Esophagus muscularis mucosa (tissue), 4 donors: ENCODE measurements around the gene TBL1XR1. TPM values are rescaled to one million over a fixed set of nuclear protein-coding genes. Genes with fewer than 3 reads are reported as not detected.

Source experiments
- DNase-seq: peaks from one replicate; pipeline ENCODE4 v3.0.0-alpha.2; 2017; ENCODE audit errors: extremely low spot score
- H3K27ac ChIP-seq, 4 donors: fragments of 200-600 bp; sonication (generic); replicated peaks in 1 of 4; 1 replicate in 3 of 4; 2 replicates in 1 of 4; pipeline ENCODE4 v1.5.1; 2016 to 2019; ENCODE audit warnings: mild to moderate bottlenecking in 1 of 4
- H3K27me3 ChIP-seq, 4 donors: fragments of 200-600 bp; sonication (generic); one replicate each; pipeline versions ENCODE4 v1.5.1 to v1.6.0; 2016 to 2019
- H3K36me3 ChIP-seq, 4 donors: fragments of 200-600 bp; sonication (generic); one replicate each; pipeline ENCODE4 v1.5.1; 2016 to 2019
- H3K4me1 ChIP-seq, 4 donors: fragments of 200-600 bp; sonication (generic); one replicate each; pipeline ENCODE4 v1.5.1; 2016 to 2019
- H3K4me3 ChIP-seq, 4 donors: fragments of 200-600 bp; sonication (generic); 1 replicate in 2 of 4; 2 replicates in 2 of 4; pipeline ENCODE4 v1.5.1; 2016 to 2019; ENCODE audit warnings: mild to moderate bottlenecking in 4 of 4, moderate library complexity in 1 of 4
- H3K9me3 ChIP-seq, 4 donors: fragments of 200-600 bp; sonication (generic); 1 replicate in 3 of 4; 2 replicates in 1 of 4; pipeline ENCODE4 v1.5.1; 2016 to 2019
- EP300 ChIP-seq: sonication (generic); formaldehyde crosslinking; IDR thresholded peaks from one replicate; pipeline ENCODE4 v1.6.1; 2017; ENCODE audit warnings: antibody characterized with exemption
- POLR2A ChIP-seq: fragments of 450-650 bp; IDR thresholded peaks from one replicate; pipeline ENCODE4 v1.6.1; 2017; ENCODE audit warnings: antibody characterized with exemption, moderate library complexity, mild to moderate bottlenecking, low read depth
- POLR2AphosphoS5 ChIP-seq, 2 donors: sonication (generic); formaldehyde crosslinking; IDR thresholded peaks; one replicate each; pipeline ENCODE4 v1.6.1; 2017; ENCODE audit warnings: antibody characterized with exemption in 2 of 2
- WGBS: methylation state at CpG from one replicate; pipeline ENCODE4 v1.1.5; 2018; 5-methylcytosine and 5-hydroxymethylcytosine counted together
- intact Hi-C: fragments of 100-400 bp; cut with DNase I; formaldehyde crosslinking; loops from one replicate; pipeline ENCODE4 v1.15.1; 2023
- total RNA-seq, 4 donors: library from RNA; depleted of rRNA; stranded (reverse); fragments of >200 nt; gene quantifications; one replicate each; pipeline versions ENCODE4 v1.1.0 to v1.2.1, GENCODE V29; 2016
- TF ChIP-seq, protein P1 (sequence below), 3 experiments: fragments of 200-600 bp in 2 of 3; fragments of 450-650 bp in 1 of 3; sonication (generic) in 2 of 3; IDR thresholded peaks; one replicate each; pipeline ENCODE4 v1.5.1; 2017 to 2019; ENCODE audit warnings: antibody characterized with exemption in 3 of 3, mild to moderate bottlenecking in 2 of 3, moderate library complexity in 1 of 3

TBL1XR1 gene
- total RNA-seq, 4 donors from 2014 or later, result 65.0 to 99.2 (median 78.2) TPM

DNA sequence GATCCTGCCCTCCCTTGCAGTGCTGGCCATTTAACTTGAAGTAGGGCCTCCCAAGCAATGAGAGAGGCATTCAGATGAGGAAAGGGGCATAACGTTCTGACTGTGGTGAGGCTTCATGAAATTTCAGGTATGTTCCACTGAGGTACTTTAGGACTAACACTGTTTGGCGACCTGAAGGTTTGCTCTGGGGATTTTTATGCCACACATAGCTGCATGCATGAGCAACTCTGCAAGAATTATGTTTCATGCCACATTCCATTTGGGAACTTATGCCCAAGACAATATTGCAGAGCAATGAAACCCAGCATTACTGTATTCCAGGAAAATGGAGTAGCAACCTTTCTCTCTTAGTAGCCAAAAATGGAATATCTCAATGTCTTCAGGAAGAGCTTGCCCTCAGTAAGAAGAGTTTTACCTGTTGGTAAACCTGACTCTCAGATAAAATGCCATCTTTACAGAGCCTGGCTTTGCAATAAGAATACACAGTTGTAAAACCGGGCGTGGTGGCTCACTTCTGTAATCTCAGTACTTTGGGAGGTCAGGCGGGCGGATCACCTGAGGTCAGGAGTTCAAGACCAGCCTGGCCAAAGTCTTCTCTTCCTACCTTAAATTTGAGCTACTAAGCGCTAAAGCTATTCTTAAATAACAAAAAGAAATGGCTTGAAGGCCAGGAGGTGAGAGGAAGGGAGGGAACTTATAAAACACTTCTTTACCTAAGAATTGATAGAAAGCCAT lies 16.7 kb upstream of the TBL1XR1 start:
- H3K9me3 ChIP-seq, result no peaks in the 10 kb centered on the region
- no peak for DNase-seq
- TF ChIP-seq EP300 (no peak), POLR2AphosphoS5 (IDR thresholded peaks at IDR 0.05) (no peak)
- TF ChIP-seq, protein P1, sequence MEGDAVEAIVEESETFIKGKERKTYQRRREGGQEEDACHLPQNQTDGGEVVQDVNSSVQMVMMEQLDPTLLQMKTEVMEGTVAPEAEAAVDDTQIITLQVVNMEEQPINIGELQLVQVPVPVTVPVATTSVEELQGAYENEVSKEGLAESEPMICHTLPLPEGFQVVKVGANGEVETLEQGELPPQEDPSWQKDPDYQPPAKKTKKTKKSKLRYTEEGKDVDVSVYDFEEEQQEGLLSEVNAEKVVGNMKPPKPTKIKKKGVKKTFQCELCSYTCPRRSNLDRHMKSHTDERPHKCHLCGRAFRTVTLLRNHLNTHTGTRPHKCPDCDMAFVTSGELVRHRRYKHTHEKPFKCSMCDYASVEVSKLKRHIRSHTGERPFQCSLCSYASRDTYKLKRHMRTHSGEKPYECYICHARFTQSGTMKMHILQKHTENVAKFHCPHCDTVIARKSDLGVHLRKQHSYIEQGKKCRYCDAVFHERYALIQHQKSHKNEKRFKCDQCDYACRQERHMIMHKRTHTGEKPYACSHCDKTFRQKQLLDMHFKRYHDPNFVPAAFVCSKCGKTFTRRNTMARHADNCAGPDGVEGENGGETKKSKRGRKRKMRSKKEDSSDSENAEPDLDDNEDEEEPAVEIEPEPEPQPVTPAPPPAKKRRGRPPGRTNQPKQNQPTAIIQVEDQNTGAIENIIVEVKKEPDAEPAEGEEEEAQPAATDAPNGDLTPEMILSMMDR (IDR thresholded peaks at IDR 0.05), result no peak
- H3K27ac ChIP-seq, result no peak overlapping the region
- H3K27me3 ChIP-seq, result no peaks in the 10 kb centered on the region
- H3K36me3 ChIP-seq, result no peaks in the 10 kb centered on the region
- WGBS, result 96% methylated on average over 7 of the region's 7 CpGs
- no peak overlapping the region for H3K4me3 ChIP-seq
- intact Hi-C loops, result no loop called here
- no peaks in the 10 kb centered on the region for H3K4me1 ChIP-seq

DNA sequence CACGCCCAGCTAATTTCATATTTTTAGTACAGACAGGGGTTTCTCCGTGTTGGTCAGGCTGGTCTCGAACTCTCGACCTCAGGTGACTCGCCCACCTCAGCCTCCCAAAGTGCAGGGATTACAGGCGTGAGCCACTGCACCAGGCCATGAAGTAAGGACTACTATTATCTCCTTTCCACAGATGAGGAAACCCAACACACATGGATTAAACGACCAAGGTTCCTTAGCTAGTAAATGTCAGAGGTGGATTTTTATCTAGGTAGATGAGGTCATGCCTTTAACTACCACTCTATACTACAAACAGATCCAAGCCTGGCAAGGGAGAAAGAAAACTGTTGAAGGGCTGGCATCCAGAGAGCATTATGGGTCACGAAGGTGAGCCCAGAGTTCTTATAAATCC lies 15.5 kb upstream of the TBL1XR1 start:
- no peak for TF ChIP-seq EP300
- TF ChIP-seq, protein P1 (IDR thresholded peaks at IDR 0.05), result no peak
- TF ChIP-seq POLR2AphosphoS5 (IDR thresholded peaks at IDR 0.05), result no peak
- no peak for TF ChIP-seq POLR2A

DNA sequence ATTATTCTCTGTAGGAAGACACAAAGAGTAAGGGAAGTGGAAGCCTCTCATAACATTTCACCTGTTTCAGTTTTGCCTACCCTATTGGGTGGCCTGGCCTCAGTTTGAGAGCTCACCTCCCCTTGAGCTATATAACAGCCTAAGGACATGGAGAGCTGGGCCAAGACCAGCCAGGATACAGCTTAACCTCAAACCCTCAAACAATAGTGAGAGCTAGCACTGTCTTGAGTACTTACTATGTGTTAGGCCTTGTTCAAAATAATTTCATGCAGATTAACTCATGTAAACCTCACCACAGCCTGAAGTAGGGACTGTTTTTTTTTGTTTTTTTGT lies 15.0 kb upstream of the TBL1XR1 start:
- intact Hi-C loops, result no loop called here
- Histone ChIP-seq H3K9me3 (no peaks in the 10 kb centered on the region), H3K36me3 (no peaks in the 10 kb centered on the region), H3K27me3 (no peaks in the 10 kb centered on the region), H3K4me1 (no peaks in the 10 kb centered on the region), H3K27ac (no peak overlapping the region), H3K4me3 (no peak overlapping the region)
- no peak for DNase-seq
- TF ChIP-seq, protein P1 (IDR thresholded peaks at IDR 0.05), result no peak
- no peak for TF ChIP-seq EP300

More for the DNA sequence above, 15.5 kb upstream of the TBL1XR1 start:
- H3K27me3 ChIP-seq, result no peaks in the 10 kb centered on the region
- no peaks in the 10 kb centered on the region for H3K9me3 ChIP-seq
- intact Hi-C loops, result no loop called here
- no peak for DNase-seq
- H3K4me3 ChIP-seq, result no peak overlapping the region
- no peaks in the 10 kb centered on the region for H3K4me1 ChIP-seq
- H3K36me3 ChIP-seq, result no peaks in the 10 kb centered on the region
- 97% methylated on average over 8 of the region's 8 CpGs for WGBS
- H3K27ac ChIP-seq, result no peak overlapping the region

DNA sequence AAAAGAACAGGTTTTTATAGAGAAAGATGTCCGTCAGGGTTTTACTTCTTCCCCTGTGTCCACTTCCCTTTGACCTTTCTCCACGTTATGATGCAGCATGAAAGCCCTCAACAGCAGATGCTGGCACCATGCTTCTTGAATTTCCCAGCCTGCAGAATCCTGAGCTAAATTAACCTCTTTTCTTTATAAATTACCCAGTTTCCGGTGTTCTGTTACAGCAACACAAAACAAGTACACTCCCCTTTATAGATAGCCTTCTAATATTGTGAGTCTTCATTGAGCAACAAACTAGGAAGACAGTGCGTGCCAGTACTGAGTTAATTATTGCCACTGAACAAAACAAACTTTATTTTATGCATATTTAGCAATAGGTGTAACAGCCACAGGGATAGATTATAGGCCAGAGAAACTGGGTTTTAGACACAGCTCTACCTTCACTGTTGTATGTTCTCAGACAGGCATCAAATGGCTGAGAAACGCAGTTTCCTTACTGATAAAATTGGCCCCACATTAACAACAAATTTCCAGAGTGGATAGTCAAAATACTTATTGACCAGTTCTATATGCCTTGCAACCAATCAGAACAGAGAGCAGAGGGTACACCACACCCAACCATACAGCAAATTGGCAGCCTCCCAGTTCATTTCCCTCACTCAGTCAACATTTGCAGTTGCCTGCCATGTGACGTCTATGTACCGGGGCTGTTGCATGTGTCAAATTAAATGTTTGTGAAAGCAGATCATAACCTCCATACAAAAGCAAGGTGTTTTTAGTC lies 14.4 kb upstream of the TBL1XR1 start:
- Histone ChIP-seq H3K4me3 (no peak overlapping the region), H3K27me3 (no peaks in the 10 kb centered on the region), H3K9me3 (no peaks in the 10 kb centered on the region), H3K27ac (no peak overlapping the region), H3K4me1 (no peaks in the 10 kb centered on the region), H3K36me3 (no peaks in the 10 kb centered on the region)
- intact Hi-C loops, result no loop called here
- 89% methylated on average over 7 of the region's 7 CpGs for WGBS
- no peak for DNase-seq
- TF ChIP-seq POLR2A (no peak), POLR2AphosphoS5 (IDR thresholded peaks at IDR 0.05) (no peak), EP300 (no peak)
- TF ChIP-seq, protein P1 (IDR thresholded peaks at IDR 0.05), result no peak
